HT1080 (cell line): ENCODE measurements around the gene GRHL3. TPM values are rescaled to one million over a fixed set of nuclear protein-coding genes. Genes with fewer than 3 reads are reported as not detected.

ENCODE experiments used
- DNase-seq: peaks from one replicate; pipeline ENCODE4 v3.0.0-alpha.2; 2015; ENCODE audit warnings: low read depth
- total RNA-seq: library from RNA; depleted of rRNA; stranded (reverse); fragments of >200 nt; shearing (Covaris generic); gene quantifications from 2 replicates; pipeline ENCODE4 v1.2.3, GENCODE V29; 2014

Gene GRHL3
- total RNA-seq, 1 experiment from 2014 or later: 0.03 TPM

GRCh38 chr1:24340770-24341169, 21.6 kb downstream of the GRHL3 start:
- DNase-seq: no peak

GRCh38 chr1:24341260-24341659, 22.1 kb downstream of the GRHL3 start:
- no peak for DNase-seq

GRCh38 chr1:24343412-24344089, 24.4 kb downstream of the GRHL3 start:
- DNase-seq: no peak

GRCh38 chr1:24344090-24344742, 25.1 kb downstream of the GRHL3 start:
- peak; percentile 13 for DNase-seq

GRCh38 chr1:24345334-24345733, 26.2 kb downstream of the GRHL3 start:
- DNase-seq: no peak

GRCh38 chr1:24347159-24347934, 28.2 kb downstream of the GRHL3 start:
- DNase-seq: no peak

- no peak for DNase-seq
These were observed 29.0 kb downstream of the GRHL3 start for GRCh38 chr1:24348196-24348595.

- no peak for DNase-seq
These were observed 30.7 kb downstream of the GRHL3 start for GRCh38 chr1:24349891-24350290.

- no peak for DNase-seq
These were observed 32.1 kb downstream of the GRHL3 start for GRCh38 chr1:24351247-24351646.

GRCh38 chr1:24351918-24352627, 32.9 kb downstream of the GRHL3 start:
- peak; percentile 68 for DNase-seq

- DNase-seq: no peak
These were observed 34.2 kb downstream of the GRHL3 start for GRCh38 chr1:24353292-24353891.

- DNase-seq: no peak
These were observed 36.3 kb downstream of the GRHL3 start for GRCh38 chr1:24355466-24355865.

GRCh38 chr1:24357038-24357437, 37.9 kb downstream of the GRHL3 start:
- DNase-seq: no peak

GRCh38 chr1:24360681-24361080, 41.5 kb downstream of the GRHL3 start:
- DNase-seq: no peak

GRCh38 chr1:24361811-24362210, 42.7 kb downstream of the GRHL3 start:
- DNase-seq: no peak

- DNase-seq: no peak
These were observed 43.2 kb downstream of the GRHL3 start for GRCh38 chr1:24362396-24362795.

GRCh38 chr1:24362982-24363614, 43.9 kb downstream of the GRHL3 start:
- DNase-seq: peak; percentile 90

GRCh38 chr1:24363994-24364393, 44.8 kb downstream of the GRHL3 start:
- no peak for DNase-seq

GRCh38 chr1:24364605-24364974, 45.4 kb downstream of the GRHL3 start:
- DNase-seq: peak; percentile 5

GRCh38 chr1:24364975-24365678, 46.0 kb downstream of the GRHL3 start:
- DNase-seq: peak; percentile 95
